HepG2 (cell line): ENCODE measurements around the gene FITM2. TPM values are rescaled to one million over a fixed set of nuclear protein-coding genes. Genes with fewer than 3 reads are reported as not detected.

Experiments used
- ARID2 ChIP-seq: sonication (generic); formaldehyde crosslinking; IDR thresholded peaks from 2 replicates; pipeline ENCODE4 v1.8.1; 2022; ENCODE audit warnings: mild to moderate bottlenecking, missing genetic modification reagents, borderline replicate concordance
- ATF7-NPFF ChIP-seq: sonication (generic); formaldehyde crosslinking; IDR thresholded peaks from 2 replicates; pipeline ENCODE4 v1.8.1; 2023; ENCODE audit warnings: mild to moderate bottlenecking, low read depth, missing genetic modification reagents, moderate library complexity
- CREB1 ChIP-seq, 2 experiments: fragments of 450-650 bp in 1 of 2; IDR thresholded peaks; 2 replicates each; pipeline ENCODE4 v1.6.1; 2016 to 2017; ENCODE audit warnings: control low read depth in 1 of 2, mild to moderate bottlenecking in 1 of 2, missing compliant biosample characterization in 1 of 2, missing genetic modification characterization in 1 of 2
- MAFK ChIP-seq, 2 experiments: IDR thresholded peaks in 1 of 2; conservative IDR thresholded peaks in 1 of 2; 2 replicates each; pipeline ENCODE4 v1.6.1; 2011; ENCODE audit warnings: improper control_type of control experiment in 2 of 2, low read length in 2 of 2
- MATR3 ChIP-seq: sonication (generic); formaldehyde crosslinking; IDR thresholded peaks from 2 replicates; pipeline ENCODE4 v1.4.0; 2020; ENCODE audit warnings: missing genetic modification reagents
- MED8 ChIP-seq: sonication (generic); formaldehyde crosslinking; IDR thresholded peaks from 2 replicates; pipeline ENCODE4 v1.8.1; 2023; ENCODE audit warnings: mild to moderate bottlenecking, missing genetic modification reagents; ENCODE audit not compliant: insufficient replicate concordance
- MLXIP ChIP-seq: sonication (generic); formaldehyde crosslinking; IDR thresholded peaks from 2 replicates; pipeline ENCODE4 v1.9.0; 2021; ENCODE audit warnings: missing genetic modification reagents, borderline replicate concordance
- NFE2 ChIP-seq: sonication (generic); formaldehyde crosslinking; IDR thresholded peaks from 2 replicates; pipeline ENCODE4 v1.4.0; 2020; ENCODE audit warnings: missing genetic modification reagents
- NPAS2 ChIP-seq: sonication (generic); formaldehyde crosslinking; IDR thresholded peaks from 2 replicates; pipeline ENCODE4 v1.8.0; 2022; ENCODE audit warnings: mild to moderate bottlenecking, missing genetic modification reagents, borderline replicate concordance
- PPARG ChIP-seq: conservative IDR thresholded peaks from 2 replicates; pipeline ENCODE4 v1.6.1; 2016; ENCODE audit warnings: missing biosample characterization, missing genetic modification reagents
- SIN3A ChIP-seq: IDR thresholded peaks from 2 replicates; pipeline ENCODE4 v1.6.1; 2011; ENCODE audit warnings: low read depth, mild to moderate bottlenecking, control low read depth, low read length, borderline replicate concordance
- SNRNP70 ChIP-seq: fragments of 200-400 bp; formaldehyde crosslinking; IDR thresholded peaks from 2 replicates; pipeline ENCODE4 v1.6.1; 2017; ENCODE audit warnings: mild to moderate bottlenecking, low read depth, low read length, moderate library complexity
- ZBTB38 ChIP-seq: sonication (generic); formaldehyde crosslinking; IDR thresholded peaks from 2 replicates; pipeline ENCODE4 v1.5.1; 2020; ENCODE audit warnings: mild to moderate bottlenecking, missing genetic modification reagents
- ZBTB8A ChIP-seq: sonication (generic); formaldehyde crosslinking; IDR thresholded peaks from 2 replicates; pipeline ENCODE4 v1.4.0; 2020; ENCODE audit warnings: mild to moderate bottlenecking, low read depth, missing genetic modification reagents, borderline replicate concordance
- ZC3H4 ChIP-seq: sonication (generic); formaldehyde crosslinking; IDR thresholded peaks from 2 replicates; pipeline ENCODE4 v1.4.0; 2020; ENCODE audit warnings: missing genetic modification reagents, borderline replicate concordance
- ZFY ChIP-seq: sonication (generic); formaldehyde crosslinking; IDR thresholded peaks from 2 replicates; pipeline ENCODE4 v1.4.0; 2020; ENCODE audit warnings: missing genetic modification reagents
- ZNF101 ChIP-seq: sonication (generic); formaldehyde crosslinking; IDR thresholded peaks from 2 replicates; pipeline ENCODE4 v1.4.0; 2020; ENCODE audit warnings: mild to moderate bottlenecking, low read depth, missing genetic modification reagents, borderline replicate concordance
- ZNF121 ChIP-seq: sonication (generic); formaldehyde crosslinking; IDR thresholded peaks from 2 replicates; pipeline ENCODE4 v1.5.0; 2020; ENCODE audit warnings: mild to moderate bottlenecking, missing genetic modification reagents
- ZNF337 ChIP-seq: sonication (generic); formaldehyde crosslinking; IDR thresholded peaks from 2 replicates; pipeline ENCODE4 v1.5.1; 2020; ENCODE audit warnings: missing genetic modification reagents, low read depth, mild to moderate bottlenecking, borderline replicate concordance
- ZNF510 ChIP-seq: sonication (generic); formaldehyde crosslinking; IDR thresholded peaks from 2 replicates; pipeline ENCODE4 v1.4.0; 2020; ENCODE audit warnings: low read depth, mild to moderate bottlenecking, missing genetic modification reagents
- ZNF75D ChIP-seq: sonication (generic); formaldehyde crosslinking; IDR thresholded peaks from 2 replicates; pipeline ENCODE4 v1.8.1; 2023; ENCODE audit warnings: missing genetic modification reagents, mild to moderate bottlenecking, borderline replicate concordance
- polyA plus RNA-seq, 8 experiments: library from polyadenylated mRNA; depleted of rRNA in 3 of 8; stranded (reverse) in 7 of 8; unstranded in 1 of 8; fragments of >200 nt; fragmentation: Illumina TruSeq in 4 of 8; extraction: Trizol in 4 of 8; gene quantifications; 2 replicates each; pipeline versions ENCODE4 v1.2.1 to v1.2.3, GENCODE V29; 2011 to 2016; ENCODE audit warnings: low read depth in 4 of 8, missing spikeins in 1 of 8, mixed read lengths in 1 of 8; ENCODE audit not compliant: insufficient read depth in 1 of 8
- total RNA-seq, 5 experiments: library from RNA; depleted of rRNA; stranded (reverse); fragments of >200 nt; fragmentation: Illumina TruSeq; extraction: Trizol; gene quantifications; 2 replicates each; pipeline ENCODE4 v1.2.3, GENCODE V29; 2016; ENCODE audit warnings: low read depth in 1 of 5
- TF ChIP-seq, protein P1 (sequence below): sonication (generic); formaldehyde crosslinking; conservative IDR thresholded peaks from 2 replicates; pipeline ENCODE4 v1.8.0; 2022; ENCODE audit warnings: low read depth, missing genetic modification reagents
- TF ChIP-seq, protein P2 (sequence below): sonication (generic); formaldehyde crosslinking; IDR thresholded peaks from 2 replicates; pipeline ENCODE4 v1.5.0; 2020; ENCODE audit warnings: missing genetic modification reagents, mild to moderate bottlenecking, borderline replicate concordance

Gene FITM2
- total and polyA plus RNA-seq, 2 of the 13 experiments (the other 11 are each of a cell fraction or from before 2014, with no cell fraction given): 9.6 to 24.5 TPM

- TF ChIP-seq ZBTB8A (CRISPR knock-in tag) (0 out of 2 replicates have a peak, but pooled peaks have one; percentile 19), ZNF337 (0 out of 2 replicates have a peak, but pooled peaks have one; percentile 89), ZFY (CRISPR knock-in tag) (peak; percentile 87), ZNF75D (CRISPR knock-in tag) (no peak), NPAS2 (CRISPR knock-in tag) (no peak), ATF7-NPFF (peak; percentile 97), MAFK (conservative IDR thresholded peaks at IDR 0.05 in 1 of 2, IDR thresholded peaks at IDR 0.05 in 1 of 2; ENCODE audit: low read length in 2 of 2) (no peak), ZC3H4 (CRISPR knock-in tag) (no peak), CREB1 (IDR thresholded peaks at IDR 0.05) (peak; percentile 78), CREB1 (CRISPR knock-in tag; IDR thresholded peaks at IDR 0.05) (no peak), MLXIP (no peak), MATR3 (CRISPR knock-in tag) (no peak), SIN3A (peak; percentile 94), ZNF510 (CRISPR knock-in tag) (peak; percentile 98), ZNF121 (CRISPR knock-in tag) (0 out of 2 replicates have a peak, but pooled peaks have one; percentile 8), SNRNP70 (no peak), ARID2 (CRISPR knock-in tag) (peak; percentile 95), MED8 (CRISPR knock-in tag) (peak; percentile 24), ZBTB38 (CRISPR knock-in tag) (peak; percentile 97), NFE2 (CRISPR knock-in tag) (no peak), PPARG (CRISPR knock-in tag) (peak; percentile 82), ZNF101 (CRISPR knock-in tag) (peak; percentile 81; the same call in 1 of the 2 replicates)
- TF ChIP-seq, protein P1, sequence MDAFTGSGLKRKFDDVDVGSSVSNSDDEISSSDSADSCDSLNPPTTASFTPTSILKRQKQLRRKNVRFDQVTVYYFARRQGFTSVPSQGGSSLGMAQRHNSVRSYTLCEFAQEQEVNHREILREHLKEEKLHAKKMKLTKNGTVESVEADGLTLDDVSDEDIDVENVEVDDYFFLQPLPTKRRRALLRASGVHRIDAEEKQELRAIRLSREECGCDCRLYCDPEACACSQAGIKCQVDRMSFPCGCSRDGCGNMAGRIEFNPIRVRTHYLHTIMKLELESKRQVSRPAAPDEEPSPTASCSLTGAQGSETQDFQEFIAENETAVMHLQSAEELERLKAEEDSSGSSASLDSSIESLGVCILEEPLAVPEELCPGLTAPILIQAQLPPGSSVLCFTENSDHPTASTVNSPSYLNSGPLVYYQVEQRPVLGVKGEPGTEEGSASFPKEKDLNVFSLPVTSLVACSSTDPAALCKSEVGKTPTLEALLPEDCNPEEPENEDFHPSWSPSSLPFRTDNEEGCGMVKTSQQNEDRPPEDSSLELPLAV (CRISPR knock-in tag): no peak
- TF ChIP-seq, protein P2, sequence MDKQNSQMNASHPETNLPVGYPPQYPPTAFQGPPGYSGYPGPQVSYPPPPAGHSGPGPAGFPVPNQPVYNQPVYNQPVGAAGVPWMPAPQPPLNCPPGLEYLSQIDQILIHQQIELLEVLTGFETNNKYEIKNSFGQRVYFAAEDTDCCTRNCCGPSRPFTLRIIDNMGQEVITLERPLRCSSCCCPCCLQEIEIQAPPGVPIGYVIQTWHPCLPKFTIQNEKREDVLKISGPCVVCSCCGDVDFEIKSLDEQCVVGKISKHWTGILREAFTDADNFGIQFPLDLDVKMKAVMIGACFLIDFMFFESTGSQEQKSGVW (CRISPR knock-in tag): peak; percentile 93
Measured at GRCh38 chr20:44310664-44311639, at the start of gene FITM2 (continued).
